Measurements from ENCODE around the gene ADGRA1.

ADGRA1 gene

DNA sequence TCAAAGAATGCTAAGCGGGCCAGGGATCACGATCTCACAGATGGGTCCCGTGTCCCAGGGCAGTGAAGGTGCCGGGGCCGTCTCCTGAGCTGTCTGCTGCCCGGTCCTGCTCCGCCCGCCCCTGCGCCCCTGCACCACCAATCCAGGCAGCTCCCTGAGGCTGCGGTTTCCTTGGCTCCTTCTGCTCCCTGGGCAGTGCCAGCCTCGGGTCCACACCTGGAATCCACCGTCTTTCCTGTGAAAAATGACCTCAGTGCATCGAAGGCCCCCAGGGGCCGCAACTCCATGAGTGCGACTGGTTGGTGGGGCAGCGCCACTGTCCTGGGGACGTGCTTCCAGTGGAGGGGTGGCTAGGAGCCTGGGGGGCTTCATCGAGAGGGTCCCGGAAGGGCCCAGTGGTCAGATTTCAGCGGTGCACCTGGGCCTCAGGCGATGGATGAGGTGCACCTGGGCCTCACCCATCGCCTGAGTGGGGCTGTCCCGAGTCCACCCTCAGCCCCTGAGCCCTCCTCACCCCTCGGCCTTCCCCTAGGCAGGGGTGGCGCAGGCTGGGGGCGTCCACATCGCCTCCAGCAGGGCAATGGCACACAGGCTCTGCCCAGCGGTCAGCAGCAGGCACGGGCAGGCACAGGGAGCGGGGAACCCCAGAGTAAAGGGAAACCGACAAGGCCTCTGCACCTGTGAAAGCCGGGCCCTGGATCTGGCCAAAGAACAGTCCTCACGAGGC, 27.2 kb downstream of the ADGRA1 start:
- DNase-seq, result no peak

DNA sequence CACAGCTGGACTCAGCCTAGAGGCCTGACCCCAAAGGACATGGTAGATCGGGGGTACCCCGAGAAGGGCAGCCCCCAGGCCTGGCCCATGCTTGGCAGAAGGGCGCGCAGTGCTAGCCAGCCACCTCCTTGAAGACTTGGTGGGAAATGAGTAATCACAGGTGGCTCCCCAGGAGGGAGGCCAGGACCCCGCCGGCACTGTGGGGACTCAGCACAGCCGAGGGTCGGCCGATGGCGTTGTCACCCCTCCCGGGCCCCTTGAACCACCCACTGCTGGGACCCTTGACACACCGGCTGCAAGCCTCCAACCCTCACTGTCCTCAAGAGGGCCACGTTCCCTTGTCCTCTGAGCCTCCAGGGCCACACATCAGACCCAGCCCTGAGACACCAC, 27.7 kb downstream of the ADGRA1 start:
- DNase-seq, result no peak

DNA sequence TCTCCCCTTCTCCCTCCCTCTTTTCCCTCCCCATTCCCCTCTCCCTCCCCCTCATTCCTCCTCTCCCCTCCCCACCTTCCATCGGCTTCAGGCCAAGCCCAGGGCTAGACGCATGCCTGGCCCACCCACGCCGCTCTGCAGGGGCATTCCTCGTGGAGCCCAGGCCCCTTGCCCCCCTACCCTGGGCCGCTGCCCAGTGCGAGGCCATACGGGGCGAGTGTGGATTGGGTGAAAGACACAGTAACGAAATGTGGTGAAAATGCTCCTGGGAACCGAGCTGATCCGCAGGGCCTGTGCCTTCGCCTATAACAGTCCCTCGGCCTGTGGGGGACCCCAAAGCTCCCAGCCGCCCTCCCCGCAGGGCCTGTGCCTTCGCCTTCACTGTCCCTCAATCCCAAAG, 28.3 kb downstream of the ADGRA1 start:
- no peak for DNase-seq

DNA sequence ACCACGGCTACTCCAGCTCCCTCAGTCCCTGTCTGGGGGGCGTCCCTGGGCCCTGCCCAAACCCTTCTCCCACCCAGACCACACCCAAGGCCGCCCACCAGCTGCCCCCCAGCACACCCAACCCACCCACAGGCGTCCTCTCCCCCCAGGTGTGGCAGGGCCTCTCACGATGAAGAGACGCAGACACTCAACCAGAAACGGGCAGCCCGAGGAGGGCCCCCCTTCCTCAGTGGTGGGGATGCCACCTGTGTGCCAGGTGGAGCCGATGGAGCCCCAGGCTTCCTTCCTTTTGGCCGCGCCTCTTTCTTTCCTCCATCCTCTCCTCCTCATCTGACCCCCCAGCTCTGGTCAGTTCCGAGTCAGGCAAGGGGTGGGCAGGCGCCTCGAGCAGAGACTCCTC, 28.7 kb downstream of the ADGRA1 start:
- no peak for DNase-seq

DNA sequence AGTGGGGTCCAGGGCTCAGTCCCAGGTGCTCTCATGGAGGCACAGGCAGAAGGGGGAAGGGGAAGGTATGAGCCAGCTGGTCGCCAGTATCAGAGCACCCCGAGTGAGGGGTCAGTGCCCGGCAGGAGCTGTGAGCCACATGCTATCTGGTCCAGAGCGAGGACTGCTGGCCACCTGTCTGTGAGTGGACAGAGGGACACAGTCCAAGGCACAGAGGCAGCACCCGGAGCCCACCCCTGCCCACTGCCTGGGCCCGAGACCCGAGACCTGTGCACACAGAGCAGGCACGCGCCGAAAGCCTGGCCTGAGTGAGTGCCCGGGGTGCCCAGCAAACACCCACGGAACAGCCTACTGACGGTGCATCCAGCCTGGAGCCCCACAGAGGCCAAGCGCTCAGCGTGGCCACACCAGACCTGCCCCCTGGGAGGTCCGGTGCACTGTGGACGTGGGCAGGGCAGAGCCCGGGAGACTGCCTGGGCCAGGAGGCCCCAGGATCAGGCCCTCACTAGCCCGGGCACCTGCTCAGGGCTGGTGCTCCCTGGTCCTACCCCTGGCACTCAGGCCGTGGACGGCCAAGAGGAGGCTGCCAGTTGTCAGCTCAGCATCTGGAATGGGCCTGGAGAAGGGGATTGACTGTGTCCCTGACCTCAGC, 29.4 kb downstream of the ADGRA1 start:
- no peak for DNase-seq

DNA sequence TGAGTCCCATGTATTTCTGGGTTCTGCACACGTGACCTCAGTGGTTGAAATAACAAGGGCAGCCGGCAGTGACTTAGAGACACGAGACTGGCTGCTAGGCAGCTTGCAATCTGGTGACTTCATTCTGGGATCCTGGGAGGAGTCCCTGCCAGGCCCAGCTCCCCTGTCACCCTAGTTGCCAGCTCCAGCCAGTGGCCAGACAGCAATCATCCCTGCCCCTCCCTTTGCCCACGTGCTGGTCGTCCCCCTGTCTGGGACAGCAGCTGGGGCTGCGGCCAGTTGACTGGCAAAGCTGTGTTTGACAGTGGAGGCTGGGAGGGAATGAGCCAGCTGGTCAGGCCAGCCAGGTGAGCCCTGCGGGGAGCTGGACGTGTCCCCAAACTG, 30.0 kb downstream of the ADGRA1 start:
- DNase-seq, result no peak

DNA sequence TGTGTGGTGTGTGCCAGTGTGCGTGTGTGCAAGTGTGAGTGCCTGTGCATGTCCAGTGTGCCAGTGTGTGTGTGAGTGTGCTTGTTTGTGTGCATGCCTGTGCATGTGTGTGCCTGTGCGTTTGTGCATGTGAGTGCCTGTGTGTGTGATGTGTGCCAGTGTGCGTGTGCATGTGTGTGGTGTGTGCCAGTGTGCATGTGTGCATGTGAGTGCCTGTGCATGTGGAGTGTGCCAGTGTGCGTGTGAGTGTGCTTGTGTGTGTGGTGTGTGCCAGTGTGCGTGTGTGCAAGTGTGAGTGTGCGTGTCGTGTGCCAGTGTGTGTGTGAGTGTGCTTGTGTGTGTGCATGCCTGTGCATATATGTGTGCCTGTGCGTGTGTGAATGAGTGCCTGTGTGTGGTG, 33.8 kb downstream of the ADGRA1 start:
- DNase-seq, result no peak

DNA sequence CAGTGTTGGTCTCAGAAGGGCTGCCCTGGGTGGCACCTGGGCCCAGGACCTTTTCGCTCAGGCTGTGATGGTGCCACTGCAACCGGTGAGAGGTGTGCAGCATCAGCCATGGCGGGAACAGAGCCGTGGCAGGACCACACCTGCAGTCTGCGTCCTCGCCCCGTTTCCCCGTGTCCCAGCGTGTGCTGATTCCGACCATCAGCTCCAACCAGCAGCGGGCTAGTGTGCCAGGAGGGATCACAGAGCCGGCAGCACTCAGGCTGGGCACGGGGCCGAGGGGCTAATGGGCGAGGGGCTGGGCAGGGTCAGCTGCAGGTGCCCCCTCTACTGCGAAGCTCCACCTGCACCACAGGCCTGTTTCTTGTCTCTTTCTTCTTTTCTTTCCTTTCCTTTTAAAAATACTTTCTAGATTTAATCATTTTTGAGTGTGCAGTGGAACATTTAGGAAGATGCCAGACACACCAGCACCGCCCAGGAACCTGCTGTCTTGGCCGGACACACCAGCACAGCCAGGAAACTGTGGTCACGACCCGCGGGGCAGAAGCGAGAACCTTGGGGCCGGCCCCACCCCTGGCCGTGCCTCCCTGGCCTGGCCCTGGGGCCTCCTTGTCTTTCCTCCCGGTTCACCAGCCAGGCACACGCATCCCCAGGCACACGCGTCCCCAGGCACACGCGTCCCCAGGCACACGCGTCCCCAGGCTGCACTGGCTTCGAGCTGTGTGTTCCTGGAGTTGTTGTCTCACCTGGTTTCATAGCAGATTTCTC, 34.6 kb downstream of the ADGRA1 start:
- no peak for DNase-seq

DNA sequence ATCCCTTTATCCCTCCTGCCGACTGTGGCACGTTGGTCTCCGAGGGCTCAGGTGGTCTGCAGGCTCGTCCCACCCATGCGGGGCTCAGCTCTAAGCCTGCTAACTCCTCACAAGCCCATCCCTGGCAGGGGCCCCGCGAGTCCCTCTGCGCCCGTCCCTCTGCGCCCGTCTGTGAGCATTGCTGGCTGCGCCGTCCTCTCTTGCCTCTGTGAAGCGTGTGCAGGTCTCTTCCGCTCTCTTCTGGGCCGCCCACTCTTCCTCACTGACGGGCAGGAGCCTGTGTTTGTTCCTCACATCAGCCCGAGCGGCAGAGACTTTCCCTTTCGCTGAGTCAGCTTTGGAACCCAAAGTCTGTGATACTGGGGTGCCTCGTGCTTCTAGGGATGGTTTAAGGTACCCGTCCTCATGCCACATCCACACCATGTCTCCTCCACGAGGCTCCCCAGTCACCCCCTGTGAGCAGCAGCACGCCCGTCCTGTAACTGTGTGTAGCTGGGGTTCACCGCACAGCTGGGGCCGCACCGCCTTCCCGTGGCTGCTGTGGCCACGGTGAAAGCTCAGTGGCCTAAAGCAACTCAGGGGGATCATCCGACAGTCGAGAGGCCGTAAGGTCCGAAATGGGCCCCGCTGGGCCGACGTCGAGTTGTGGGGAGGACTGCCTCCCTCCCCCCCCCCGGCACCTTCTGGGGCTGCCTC, 35.5 kb downstream of the ADGRA1 start:
- no peak for DNase-seq

DNA sequence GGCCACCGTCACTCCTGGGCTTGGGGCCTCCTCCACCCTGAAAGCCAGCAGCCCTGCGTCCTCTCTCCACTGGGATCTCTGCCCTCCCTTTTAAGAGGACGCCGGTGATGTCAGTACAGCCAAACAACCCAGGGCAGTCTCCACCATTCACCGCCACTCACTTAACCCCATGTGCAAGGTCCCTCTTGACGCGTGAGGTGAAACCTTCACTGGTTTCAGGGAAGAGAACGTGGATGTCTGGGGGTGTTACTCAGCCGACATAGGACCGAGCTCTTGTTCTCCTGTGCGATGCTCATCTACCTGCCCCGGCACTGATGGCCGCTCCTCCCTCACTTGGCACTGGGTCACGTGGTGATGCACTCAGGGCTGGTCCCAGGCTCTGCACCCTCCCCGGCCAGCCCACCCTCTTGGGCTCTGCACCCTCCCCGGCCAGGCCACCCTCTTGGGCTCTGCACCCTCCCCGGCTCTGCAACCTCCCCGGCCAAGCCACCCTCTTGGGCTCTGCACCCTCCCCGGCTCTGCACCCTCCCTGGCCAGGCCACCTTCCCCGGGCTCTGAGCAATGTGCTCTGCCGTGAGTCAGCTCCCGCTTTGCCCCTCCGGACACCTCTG, 36.1 kb downstream of the ADGRA1 start:
- no peak for DNase-seq

DNA sequence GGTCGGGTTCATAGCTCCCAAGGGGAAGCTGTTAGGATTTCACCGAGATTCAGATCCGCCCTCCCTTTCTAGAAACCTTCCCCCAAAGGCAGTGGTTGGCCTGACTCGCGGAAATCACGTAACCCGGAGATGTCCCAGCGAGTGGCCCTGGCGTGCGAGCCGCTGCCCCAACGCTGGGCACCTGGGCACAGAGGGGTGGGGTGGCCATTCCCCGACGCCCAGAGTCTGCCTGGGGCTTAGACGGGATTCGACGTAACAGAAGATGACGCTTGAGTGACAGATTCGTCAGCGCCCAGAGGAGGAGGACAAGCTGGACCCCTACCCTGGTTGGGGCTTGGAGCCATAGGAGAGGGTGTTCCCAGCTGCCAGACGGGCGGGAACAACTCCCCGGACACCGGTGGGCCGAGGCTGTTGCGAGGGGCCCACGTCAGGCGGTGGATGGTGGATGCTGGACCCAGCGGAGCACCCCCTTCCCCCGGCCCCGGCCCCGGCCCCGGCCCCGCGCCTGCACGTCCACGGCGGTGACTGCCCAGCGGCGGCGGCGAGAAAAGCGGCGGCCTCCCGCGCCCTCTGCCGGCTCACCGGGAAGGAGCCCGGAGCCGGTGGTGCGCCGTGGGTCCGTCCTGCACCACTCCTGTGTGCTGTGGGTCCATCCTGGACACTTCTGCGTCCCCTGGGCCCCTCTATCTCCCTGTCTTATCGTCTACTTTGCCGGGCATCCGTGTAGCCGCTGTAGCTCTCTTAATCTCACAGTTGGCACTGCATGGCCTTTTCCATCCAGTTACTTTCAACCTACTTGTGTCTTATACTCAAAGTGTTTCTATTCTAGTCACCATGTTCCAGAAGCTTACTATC, 36.9 kb downstream of the ADGRA1 start:
- DNase-seq, result peak; percentile 76

DNA sequence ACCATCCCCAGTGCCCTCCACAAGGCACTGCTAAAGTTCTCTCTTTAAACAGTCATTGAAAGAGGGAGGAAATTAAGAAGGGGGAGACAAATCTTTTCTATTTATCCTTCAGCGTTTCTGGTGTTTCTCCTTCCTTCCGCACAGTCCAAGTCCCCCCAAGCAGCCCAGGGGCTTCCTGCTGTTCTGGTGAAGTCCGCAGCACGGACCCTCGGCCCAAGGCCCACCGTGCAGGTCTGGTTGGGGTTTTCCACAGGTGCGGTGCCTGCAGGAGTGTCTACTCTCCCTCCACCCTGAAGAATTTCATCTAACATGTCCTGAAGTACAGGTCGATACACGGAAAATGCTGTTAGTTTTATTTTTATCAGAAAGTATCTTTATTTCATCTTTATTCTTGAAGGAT, 38.2 kb downstream of the ADGRA1 start:
- DNase-seq, result no peak

DNA sequence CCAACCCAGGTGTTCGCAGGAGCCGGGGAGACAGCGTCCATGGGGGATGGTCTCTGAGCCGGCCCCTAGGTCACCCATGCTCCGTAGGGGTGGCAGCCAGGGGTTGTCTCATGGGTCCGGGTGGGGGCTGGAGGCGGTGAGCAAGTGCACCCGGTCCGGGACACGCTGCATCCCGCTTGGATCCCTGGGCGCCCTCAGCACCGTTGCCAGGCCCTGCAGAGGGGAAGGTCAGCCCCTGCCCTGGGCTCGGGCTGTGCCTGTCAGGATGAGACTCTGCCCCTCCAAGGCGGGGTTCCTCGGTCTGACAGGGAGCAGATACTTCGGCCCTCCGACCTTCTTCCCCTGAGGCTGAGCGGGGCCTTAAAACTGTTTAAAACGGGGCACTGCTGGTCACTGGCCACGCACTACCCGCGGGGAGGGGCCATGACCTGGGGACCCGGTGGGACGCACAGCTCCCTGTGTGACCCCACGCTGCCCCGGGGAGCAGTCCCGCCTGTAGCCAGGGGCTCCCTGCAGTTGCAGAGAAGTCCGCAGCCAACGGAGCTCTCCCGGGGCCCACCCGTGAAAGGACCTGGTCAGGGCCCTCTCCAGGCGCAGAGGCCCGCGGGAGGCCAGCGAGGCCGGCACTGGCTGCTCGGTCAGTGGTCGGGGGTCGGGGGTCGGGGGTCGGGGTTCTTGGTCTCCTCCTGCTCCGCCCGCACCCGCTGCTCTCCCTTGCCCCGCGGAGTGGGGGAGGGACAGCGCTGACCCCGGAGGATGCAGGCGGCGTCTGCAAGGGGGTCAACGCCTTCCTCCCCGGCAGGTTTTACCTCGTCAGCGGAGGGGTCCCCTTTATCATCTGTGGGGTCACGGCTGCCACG, 38.9 kb downstream of the ADGRA1 start:
- DNase-seq, result no peak

DNA sequence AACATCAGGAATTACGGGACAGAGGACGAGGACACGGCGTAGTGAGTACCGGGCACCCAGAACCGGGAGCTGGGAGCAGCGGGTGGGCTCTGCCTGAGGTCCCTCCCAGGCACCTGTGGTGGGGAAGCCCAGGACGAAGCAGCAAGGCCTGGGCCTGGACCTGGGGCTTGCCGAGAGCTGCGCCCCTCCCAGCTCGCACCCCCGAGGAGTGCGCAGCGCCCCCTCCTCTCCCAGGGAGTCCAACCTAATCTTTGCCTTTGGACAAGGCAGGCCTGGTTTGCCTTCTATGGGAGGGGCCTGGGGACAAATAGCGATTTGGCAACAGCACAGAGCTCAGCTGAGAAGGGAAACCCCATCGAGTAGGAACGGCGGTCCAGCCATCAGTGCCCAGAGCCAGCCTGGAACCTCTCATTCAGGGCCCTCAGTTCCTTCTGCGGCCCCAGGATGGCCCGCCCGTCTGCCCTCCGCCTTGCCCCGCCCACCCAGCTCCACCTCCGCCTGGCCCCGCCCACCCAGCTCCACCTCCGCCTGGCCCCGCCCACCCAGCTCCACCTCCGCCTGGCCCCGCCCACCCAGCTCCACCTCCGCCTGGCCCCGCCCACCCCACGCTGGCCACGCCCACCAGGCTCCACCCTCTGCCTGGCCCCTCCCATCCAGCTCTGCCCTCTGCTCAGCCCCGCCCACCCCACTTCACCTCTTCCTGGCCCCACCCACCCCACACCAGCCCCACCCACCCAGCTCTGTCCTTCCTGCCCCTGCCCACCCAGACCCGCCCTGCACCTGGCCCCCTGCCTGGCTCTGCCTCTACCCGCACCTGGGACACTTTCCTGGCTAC, 39.8 kb downstream of the ADGRA1 start:
- DNase-seq, result no peak

DNA sequence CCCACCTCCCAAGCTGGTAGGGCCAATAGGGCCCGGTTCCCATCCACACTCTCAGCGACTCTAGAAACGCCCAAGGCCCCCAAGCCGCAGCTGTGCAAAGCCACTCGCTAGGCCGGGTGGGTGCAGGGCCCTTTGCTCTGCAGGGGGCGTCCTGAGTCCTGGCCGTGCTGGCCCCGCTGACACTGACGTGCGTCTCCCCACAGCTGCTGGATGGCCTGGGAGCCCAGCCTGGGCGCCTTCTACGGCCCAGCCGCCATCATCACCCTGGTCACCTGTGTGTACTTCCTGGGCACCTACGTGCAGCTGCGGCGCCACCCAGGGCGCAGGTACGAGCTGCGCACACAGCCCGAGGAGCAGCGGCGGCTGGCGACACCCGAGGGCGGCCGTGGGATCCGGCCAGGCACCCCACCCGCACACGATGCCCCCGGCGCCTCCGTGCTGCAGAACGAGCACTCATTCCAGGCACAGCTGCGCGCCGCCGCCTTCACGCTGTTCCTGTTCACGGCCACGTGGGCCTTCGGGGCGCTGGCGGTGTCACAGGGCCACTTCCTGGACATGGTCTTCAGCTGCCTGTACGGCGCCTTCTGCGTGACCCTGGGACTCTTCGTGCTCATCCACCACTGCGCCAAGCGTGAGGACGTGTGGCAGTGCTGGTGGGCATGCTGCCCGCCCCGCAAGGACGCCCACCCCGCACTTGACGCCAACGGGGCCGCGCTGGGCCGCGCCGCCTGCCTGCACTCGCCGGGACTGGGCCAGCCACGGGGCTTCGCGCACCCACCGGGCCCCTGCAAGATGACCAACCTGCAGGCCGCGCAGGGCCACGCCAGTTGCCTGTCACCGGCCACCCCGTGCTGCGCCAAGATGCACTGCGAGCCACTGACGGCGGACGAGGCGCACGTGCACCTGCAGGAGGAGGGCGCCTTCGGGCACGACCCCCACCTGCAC, 40.7 kb downstream of the ADGRA1 start:
- no peak for DNase-seq

DNA sequence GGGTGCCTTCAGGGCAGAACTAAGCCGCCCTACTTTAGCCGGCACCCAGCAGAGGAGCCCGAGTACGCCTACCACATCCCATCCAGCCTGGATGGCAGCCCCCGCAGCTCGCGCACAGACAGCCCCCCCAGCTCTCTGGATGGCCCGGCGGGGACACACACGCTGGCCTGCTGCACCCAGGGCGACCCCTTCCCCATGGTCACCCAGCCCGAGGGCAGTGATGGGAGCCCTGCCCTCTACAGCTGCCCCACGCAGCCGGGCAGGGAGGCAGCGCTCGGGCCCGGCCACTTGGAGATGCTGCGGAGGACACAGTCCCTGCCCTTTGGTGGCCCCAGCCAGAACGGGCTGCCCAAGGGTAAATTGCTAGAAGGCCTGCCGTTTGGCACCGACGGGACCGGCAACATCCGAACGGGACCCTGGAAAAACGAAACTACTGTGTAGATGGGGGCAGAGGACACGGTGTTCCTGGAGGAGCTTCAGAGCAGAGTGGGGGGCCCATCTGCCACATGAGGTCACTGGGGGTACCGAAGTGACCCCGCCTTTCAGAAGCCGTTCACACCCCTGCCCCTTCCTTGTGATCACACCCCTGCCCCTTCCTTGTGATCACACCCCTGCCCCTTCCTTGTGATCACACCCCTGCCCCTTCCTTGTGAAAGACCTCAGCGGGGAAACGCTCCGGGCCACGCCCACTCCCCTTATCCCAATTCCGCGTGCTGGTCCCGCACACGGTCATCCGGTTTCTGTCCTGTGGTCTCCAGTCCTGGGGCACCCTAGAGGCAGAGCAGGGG, 41.5 kb downstream of the ADGRA1 start:
- DNase-seq, result no peak

DNA sequence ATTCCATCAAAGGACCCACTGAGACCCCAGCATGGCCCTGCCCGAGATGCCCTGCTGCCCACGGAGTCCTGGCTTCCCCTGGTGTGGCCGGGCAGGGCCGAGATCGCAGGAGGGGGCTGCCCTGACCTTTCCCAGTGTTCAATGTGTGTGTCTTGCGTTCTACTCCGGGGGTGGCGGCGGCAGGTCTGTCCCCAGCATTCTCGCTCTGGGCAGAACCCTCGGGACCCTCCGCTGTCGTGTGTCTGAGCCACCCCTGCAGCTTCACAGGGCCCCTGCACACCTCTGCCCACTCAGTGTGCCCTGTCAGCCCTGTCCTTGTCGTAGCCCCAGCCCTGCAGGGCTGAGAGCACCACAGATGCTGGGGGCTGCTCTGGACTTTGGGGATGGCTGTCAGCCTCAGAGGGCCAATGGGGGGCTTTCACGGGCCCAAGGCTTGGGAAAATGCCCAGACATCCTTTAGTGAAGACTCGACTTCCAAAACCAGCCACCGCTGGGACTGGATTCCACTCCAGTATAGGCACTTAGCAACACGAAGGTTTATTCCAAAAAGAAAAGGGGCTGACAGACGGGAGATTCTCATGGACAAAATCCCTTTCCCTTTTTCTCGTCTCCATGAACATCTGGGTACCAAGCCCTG, 42.3 kb downstream of the ADGRA1 start:
- DNase-seq, result no peak

DNA sequence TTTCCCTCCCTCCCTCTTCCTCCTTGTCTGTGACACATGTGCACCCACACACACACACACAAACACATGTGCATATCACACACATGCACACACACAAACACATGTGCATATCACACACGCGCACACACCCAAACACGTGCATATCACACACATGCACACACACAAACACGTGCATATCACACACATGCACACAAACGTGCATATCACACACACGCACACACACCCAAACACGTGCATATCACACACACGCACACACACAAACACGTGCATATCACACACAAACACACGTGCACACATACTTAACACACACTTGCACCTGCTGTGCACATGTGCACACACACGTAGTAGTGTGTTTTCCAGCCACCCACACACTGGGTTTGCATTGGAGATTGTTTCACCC, 42.9 kb downstream of the ADGRA1 start:
- DNase-seq, result no peak

Measured in retina (tissue), 1 donor.